H1 (cell line): ENCODE measurements around the gene SUPT4H1. TPM values are rescaled to one million over a fixed set of nuclear protein-coding genes. Genes with fewer than 3 reads are reported as not detected.

Experiments used
- CREB1 ChIP-seq: IDR thresholded peaks from 2 replicates; pipeline ENCODE4 v1.6.1; 2012; ENCODE audit warnings: inconsistent platforms
- GABPA ChIP-seq: IDR thresholded peaks from 2 replicates; pipeline ENCODE4 v1.6.1; 2011; ENCODE audit warnings: mild to moderate bottlenecking, low read length, moderate library complexity, borderline replicate concordance; ENCODE audit not compliant: insufficient read depth
- KDM4A ChIP-seq: IDR thresholded peaks from one replicate; pipeline ENCODE4 v1.7.1; 2012; ENCODE audit warnings: low read depth, mild to moderate bottlenecking, moderate library complexity, low read length, inconsistent platforms; ENCODE audit not compliant: severe bottlenecking
- SUZ12 ChIP-seq: fragments of 200-600 bp; sonication (generic); IDR thresholded peaks from 2 replicates; pipeline ENCODE4 v1.6.1; 2012; ENCODE audit warnings: mild to moderate bottlenecking, inconsistent platforms, low read length, moderate library complexity, mixed read lengths
- YY1 ChIP-seq: IDR thresholded peaks from 2 replicates; pipeline ENCODE4 v1.6.1; 2011; ENCODE audit warnings: low read depth, mild to moderate bottlenecking, low read length
- ZNF274 ChIP-seq: IDR thresholded peaks from 2 replicates; pipeline ENCODE4 v1.7.0; 2012; ENCODE audit warnings: low read length, borderline replicate concordance; ENCODE audit errors: extremely low read depth
- polyA plus RNA-seq, 7 experiments: library from polyadenylated mRNA; depleted of rRNA in 3 of 7; stranded (reverse) in 5 of 7; unstranded in 2 of 7; fragments of >200 nt in 5 of 7; fragments of 200-250 nt in 2 of 7; gene quantifications; 1 replicate in 5 of 7; 2 replicates in 1 of 7; 4 replicates in 1 of 7; pipeline versions ENCODE4 v1.2.1 to v1.2.3, GENCODE V29; 2011 to 2013; ENCODE audit warnings: missing spikeins in 2 of 7, mixed read lengths in 2 of 7
- total RNA-seq: library from RNA; stranded (reverse); fragmentation: NEBNext Ultra II Directional; extraction: Animal tissue kit (Norgen Biotek cat#: 25700); gene quantifications from 2 replicates; pipeline ENCODE4 v1.2.1, GENCODE V29; 2021
- TF ChIP-seq, protein P1 (sequence below): IDR thresholded peaks from 2 replicates; pipeline ENCODE4 v1.6.1; 2011; ENCODE audit warnings: low read length, improper control_type of control experiment

The SUPT4H1 gene
- total and polyA plus RNA-seq, 2 of the 8 experiments (the other 6 are each of a cell fraction or from before 2014, with no cell fraction given): 112 to 143 TPM

GRCh38 chr17:58385359-58385899 is 33.4 kb upstream of the SUPT4H1 start (continued):
- TF ChIP-seq SUZ12 (no peak), KDM4A (no peak), GABPA (no peak), YY1 (no peak), ZNF274 (no peak), CREB1 (no peak)
- TF ChIP-seq, protein P1, sequence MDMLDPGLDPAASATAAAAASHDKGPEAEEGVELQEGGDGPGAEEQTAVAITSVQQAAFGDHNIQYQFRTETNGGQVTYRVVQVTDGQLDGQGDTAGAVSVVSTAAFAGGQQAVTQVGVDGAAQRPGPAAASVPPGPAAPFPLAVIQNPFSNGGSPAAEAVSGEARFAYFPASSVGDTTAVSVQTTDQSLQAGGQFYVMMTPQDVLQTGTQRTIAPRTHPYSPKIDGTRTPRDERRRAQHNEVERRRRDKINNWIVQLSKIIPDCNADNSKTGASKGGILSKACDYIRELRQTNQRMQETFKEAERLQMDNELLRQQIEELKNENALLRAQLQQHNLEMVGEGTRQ: no peak
